Right lobe of liver (tissue), 6 donors: ENCODE results near the gene GAS6. TPM values are rescaled to one million over a fixed set of nuclear protein-coding genes. Genes with fewer than 3 reads are reported as not detected.

Experiments used
- ATAC-seq, 4 donors: fragments of 200-7000 bp; cut with Tn5 transposase; one replicate each; pipeline ENCODE4 v1.9.1; 2020; ENCODE audit warnings: mild to moderate bottlenecking in 4 of 4, moderate library complexity in 4 of 4
- DNase-seq, 3 donors: peaks; one replicate each; pipeline ENCODE4 v3.0.0-alpha.2; 2020
- H3K27ac ChIP-seq, 3 donors: fragments of 200-600 bp; one replicate each; pipeline ENCODE4 v1.8.0; 2022
- H3K27me3 ChIP-seq, 2 donors: fragments of 200-600 bp; one replicate each; pipeline ENCODE4 v1.8.0; 2022
- H3K36me3 ChIP-seq, 4 donors: fragments of 200-600 bp; sonication (generic) in 1 of 4; one replicate each; pipeline versions ENCODE4 v1.5.1 to v1.8.0; 2017 to 2022; ENCODE audit warnings: control low read depth in 1 of 4
- H3K4me1 ChIP-seq, 4 donors: fragments of 200-600 bp; sonication (generic) in 1 of 4; one replicate each; pipeline versions ENCODE4 v1.5.1 to v1.8.0; 2017 to 2022; ENCODE audit warnings: control low read depth in 1 of 4
- H3K4me3 ChIP-seq, 3 donors: fragments of 200-600 bp; one replicate each; pipeline ENCODE4 v1.8.0; 2022
- H3K9me3 ChIP-seq, 4 donors: fragments of 200-600 bp; sonication (generic) in 1 of 4; one replicate each; pipeline versions ENCODE4 v1.5.1 to v1.8.0; 2017 to 2022; ENCODE audit warnings: control low read depth in 1 of 4
- CTCF ChIP-seq, 4 donors: fragments of 200-600 bp in 3 of 4; fragments of 450-650 bp in 1 of 4; IDR thresholded peaks; one replicate each; pipeline versions ENCODE4 v1.5.1 to v1.8.0; 2016 to 2022; ENCODE audit warnings: antibody characterized with exemption in 4 of 4, mild to moderate bottlenecking in 2 of 4
- POLR2A ChIP-seq: fragments of 450-650 bp; IDR thresholded peaks from one replicate; pipeline ENCODE4 v1.6.1; 2017; ENCODE audit warnings: antibody characterized with exemption, mild to moderate bottlenecking
- WGBS: methylation state at CpG from one replicate; pipeline ENCODE4 v1.1.6; 2018; ENCODE audit warnings: low coverage, low lambda C conversion rate; ENCODE audit not compliant: insufficient coverage; ENCODE audit errors: missing lambda C conversion rate; 5-methylcytosine and 5-hydroxymethylcytosine counted together
- intact Hi-C, 2 donors: fragments of 100-400 bp; cut with DNase I; formaldehyde crosslinking; loops; one replicate each; pipeline versions ENCODE4 v1.11.2 to v1.14.1; 2022
- total RNA-seq, 6 experiments: library from RNA; depleted of rRNA in 2 of 6; stranded (reverse); fragments of >200 nt in 2 of 6; fragmentation: NEBNext Ultra II Directional in 3 of 6; extraction: Animal tissue kit (Norgen Biotek cat#: 25700) in 3 of 6; gene quantifications; one replicate each; pipeline versions ENCODE4 v1.1.0 to v1.2.4, GENCODE V29; 2016 to 2023
- donor health status: DM: no; HTN: yes; CAD: no.
- donor health status: DM: no; HTN: no; CAD: no.
- donor health status: DM: no; HTN: no; CAD: no.
- donor health status: DM: no; HTN: yes; CAD: no.
- donor health status: DM: no; HTN: yes; CAD: no.

The GAS6 gene
- total RNA-seq, 6 experiments from 2014 or later: 11.9 to 48.5 (median 27.2) TPM

- H3K27ac ChIP-seq: no peak overlapping the region
- no peaks in the 10 kb centered on the region for H3K36me3 ChIP-seq
- ATAC-seq: no peak
- H3K4me3 ChIP-seq: no peak overlapping the region
- intact Hi-C loops: no loop called here
- H3K27me3 ChIP-seq: no peaks in the 10 kb centered on the region
- no peak for DNase-seq
- no peaks in the 10 kb centered on the region for H3K9me3 ChIP-seq
- no peak for TF ChIP-seq POLR2A
- no peak for TF ChIP-seq CTCF (IDR thresholded peaks at IDR 0.05)
- WGBS: no CpG with 5 or more reads among the region's 18 CpGs
- no peaks in the 10 kb centered on the region for H3K4me1 ChIP-seq
Observed at GRCh38 chr13:113876346-113877148, 12.7 kb upstream of the GAS6 start.

- Histone ChIP-seq H3K4me3 (no peak overlapping the region), H3K27me3 (no peaks in the 10 kb centered on the region), H3K27ac (no peak overlapping the region), H3K36me3 (no peaks in the 10 kb centered on the region), H3K9me3 (no peaks in the 10 kb centered on the region), H3K4me1 (no peaks in the 10 kb centered on the region)
- ATAC-seq (no peak), DNase-seq (no peak)
- intact Hi-C loops: no loop called here
- WGBS: 55% methylated on average over 9 of the region's 11 CpGs
- no peak for TF ChIP-seq POLR2A
Observed at GRCh38 chr13:113875837-113876281, 12.0 kb upstream of the GAS6 start.

DNA sequence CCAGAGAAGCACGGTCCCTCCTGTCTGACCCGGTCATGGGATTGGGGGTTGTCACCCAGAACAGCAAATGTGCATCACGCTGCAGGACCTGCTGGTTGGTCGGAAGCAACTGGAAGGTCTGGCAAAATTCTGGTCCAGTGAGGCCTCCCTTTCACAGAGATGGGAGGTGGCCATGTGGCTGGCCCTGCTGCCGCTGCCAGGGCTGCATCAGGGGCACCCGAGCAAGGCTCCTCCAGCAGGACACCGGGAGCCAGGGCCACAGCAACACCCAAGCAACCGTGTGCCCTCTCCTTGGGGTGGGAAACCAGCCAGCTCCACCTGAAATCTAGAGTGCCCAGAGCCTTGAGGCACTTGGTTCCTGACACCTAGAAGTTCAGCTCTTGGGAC is 11.5 kb upstream of the GAS6 start:
- H3K27ac ChIP-seq: no peak overlapping the region
- H3K4me1 ChIP-seq: no peaks in the 10 kb centered on the region
- no peaks in the 10 kb centered on the region for H3K27me3 ChIP-seq
- no peaks in the 10 kb centered on the region for H3K36me3 ChIP-seq
- no peaks in the 10 kb centered on the region for H3K9me3 ChIP-seq
- no peak for TF ChIP-seq POLR2A
- no peak overlapping the region for H3K4me3 ChIP-seq
- no peak for ATAC-seq
- no peak for DNase-seq
- intact Hi-C loops: no loop called here
- WGBS: 90% methylated on average over 2 of the region's 8 CpGs

- Histone ChIP-seq H3K27ac (no peak overlapping the region), H3K4me1 (no peaks in the 10 kb centered on the region), H3K4me3 (no peak overlapping the region), H3K27me3 (no peaks in the 10 kb centered on the region), H3K36me3 (no peaks in the 10 kb centered on the region), H3K9me3 (no peaks in the 10 kb centered on the region)
- ATAC-seq: peak in 1 of 4 donors; percentile 12
- TF ChIP-seq CTCF (IDR thresholded peaks at IDR 0.05) (no peak), POLR2A (no peak)
- no peak for DNase-seq
- WGBS: 88% methylated on average over 5 of the region's 26 CpGs
- intact Hi-C loops: no loop called here
Observed at GRCh38 chr13:113874579-113875428, 10.9 kb upstream of the GAS6 start.

DNA sequence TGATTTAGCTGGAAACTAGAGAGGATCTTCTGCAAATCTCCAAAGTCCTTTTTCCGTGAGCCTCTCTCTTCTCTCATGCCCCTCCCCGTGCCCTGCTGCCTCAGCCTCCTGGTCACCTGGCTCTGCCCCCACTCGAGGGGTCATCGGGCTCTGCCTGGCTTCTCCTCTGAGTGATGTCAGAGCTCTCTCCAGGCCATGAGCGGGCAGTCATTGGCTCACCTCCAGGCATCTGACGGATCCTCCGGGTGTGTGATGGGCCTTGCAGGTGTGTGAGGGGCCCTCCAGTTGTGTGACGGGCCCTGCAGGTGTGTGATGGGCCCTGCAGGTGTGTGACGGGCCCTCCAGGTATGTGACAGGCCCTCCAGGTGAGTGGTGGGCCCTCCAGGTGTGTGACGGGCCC is 10.3 kb upstream of the GAS6 start:
- intact Hi-C loops: no loop called here
- TF ChIP-seq CTCF (IDR thresholded peaks at IDR 0.05) (no peak), POLR2A (no peak)
- H3K36me3 ChIP-seq: no peaks in the 10 kb centered on the region
- H3K4me1 ChIP-seq: no peaks in the 10 kb centered on the region
- no peak overlapping the region for H3K4me3 ChIP-seq
- H3K27ac ChIP-seq: no peak overlapping the region
- ATAC-seq (no peak), DNase-seq (no peak)
- H3K27me3 ChIP-seq: no peaks in the 10 kb centered on the region
- no peaks in the 10 kb centered on the region for H3K9me3 ChIP-seq
- WGBS: 75% methylated on average over 2 of the region's 10 CpGs
